IPS-NIHi7 (cell line): ENCODE measurements around the gene IL22.

Experiments used
- DNase-seq: peaks from one replicate; pipeline ENCODE4 v3.0.0; 2012; ENCODE audit warnings: mixed read lengths; ENCODE audit errors: extremely low spot score

Gene IL22

DNA sequence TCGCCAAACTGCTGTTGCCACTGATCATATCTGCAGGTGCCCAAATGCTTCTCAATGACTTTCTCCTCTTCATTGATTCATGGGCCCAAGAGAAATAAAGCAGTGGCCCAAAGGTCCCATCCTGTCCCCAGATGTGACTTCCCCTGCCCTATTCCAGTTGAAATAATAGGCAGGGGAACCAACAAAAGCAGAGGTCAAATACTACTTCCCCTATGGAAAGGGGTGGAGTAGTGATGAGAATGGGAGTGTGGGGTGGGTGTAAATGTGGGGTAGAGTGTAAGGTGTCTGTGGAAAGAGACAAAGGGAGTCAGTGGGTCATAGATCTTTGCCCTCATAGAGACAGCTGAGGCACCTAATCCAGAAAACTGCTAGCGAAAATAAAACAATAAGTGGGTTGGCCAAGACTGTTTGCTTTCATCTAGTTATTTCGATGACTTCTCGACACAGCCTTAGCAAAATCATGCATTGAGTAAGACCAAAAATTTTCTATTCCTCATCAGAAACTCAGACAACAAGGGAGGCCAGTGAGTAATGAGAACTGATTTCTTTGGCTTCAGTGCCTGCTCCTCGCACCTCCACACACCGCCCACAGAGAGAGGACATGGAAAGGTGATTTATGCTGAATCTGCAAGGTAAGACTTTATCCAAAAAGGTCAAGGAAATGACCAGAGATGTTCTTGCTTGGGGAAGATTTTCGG lies 10.9 kb upstream of the IL22 start:
- no peak for DNase-seq

DNA sequence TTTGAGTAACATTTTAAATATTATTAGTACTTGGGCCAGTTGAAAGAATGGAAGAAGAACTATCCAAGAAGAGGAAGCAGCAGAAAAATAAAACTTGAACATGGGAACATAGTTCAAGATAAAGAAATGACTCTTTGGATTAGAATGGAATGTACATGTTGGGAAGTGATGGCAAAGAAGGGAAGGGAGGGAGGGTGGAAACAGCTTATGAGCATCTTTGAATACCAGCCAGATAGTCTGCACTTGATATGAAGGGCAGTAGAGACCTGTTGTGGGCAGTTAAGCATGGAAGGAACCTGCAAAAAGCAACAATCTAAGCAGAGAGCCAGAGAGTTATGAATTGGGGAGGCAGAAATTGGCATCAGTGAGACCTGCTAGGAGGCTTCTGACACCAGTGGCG lies 10.0 kb upstream of the IL22 start:
- DNase-seq, result no peak

DNA sequence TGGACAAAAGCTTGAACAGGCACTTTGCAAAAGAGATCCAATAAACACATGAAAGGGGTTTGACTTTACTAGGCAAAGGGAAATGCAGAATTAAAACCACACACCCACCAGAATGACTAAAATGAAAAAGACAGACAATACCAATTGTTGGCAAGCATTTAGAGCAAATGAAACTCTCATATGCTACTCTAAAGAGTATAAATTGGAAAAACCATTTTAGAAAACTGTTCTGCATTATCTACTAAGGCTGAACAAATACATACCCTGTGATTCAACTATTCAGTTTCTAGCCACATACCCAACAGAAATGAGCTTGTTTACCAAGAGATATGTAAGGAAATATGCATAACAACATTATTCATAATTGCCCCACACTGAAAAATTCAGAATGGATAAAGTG lies 8.5 kb upstream of the IL22 start:
- DNase-seq, result no peak

DNA sequence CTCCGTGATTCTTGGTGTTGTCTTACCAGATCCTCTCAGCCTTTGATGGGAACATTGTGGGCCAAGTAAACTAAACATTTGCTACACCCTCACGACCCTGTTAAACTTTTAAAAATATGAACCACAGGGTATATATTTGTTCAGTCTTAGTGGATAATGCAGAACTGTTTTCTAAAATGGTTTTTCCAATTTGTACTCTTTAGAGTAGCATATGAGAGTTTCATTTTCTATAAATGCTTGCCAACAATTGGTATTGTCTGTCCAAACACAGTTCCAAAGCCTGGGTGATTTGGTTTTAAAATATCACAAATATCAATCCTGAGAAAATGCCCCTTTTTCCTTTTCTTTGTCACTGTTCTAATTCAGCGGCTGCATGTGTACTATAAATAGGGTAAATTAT lies 6.7 kb upstream of the IL22 start:
- DNase-seq, result no peak

DNA sequence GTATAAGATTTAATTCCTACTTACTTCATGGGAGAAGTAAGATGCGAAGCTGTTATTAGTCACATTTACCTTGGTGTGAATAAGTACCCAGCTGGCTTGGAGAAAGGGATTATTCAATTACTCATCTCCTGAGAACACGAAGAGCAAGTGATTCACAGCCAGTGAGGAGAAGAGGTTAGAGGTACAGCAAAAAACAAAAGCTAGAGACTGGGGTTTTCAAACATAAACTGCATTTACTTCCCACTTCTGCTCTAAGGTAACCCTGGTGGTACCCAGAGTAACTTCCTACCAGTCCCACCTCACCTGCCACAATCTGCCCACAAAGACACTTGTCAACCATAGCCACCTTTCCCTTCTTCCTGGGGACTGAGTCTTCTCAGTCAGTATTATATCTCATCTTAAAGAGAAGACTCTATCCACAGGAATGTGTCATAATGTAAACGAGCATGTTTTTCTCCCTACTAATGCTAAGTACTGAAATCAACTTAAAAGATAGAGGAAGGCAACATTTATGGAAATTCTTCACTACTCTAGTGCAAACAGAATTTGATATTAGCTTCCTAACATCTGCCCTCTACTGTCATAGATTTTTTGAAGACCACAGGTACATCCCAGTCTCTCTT lies 6.0 kb upstream of the IL22 start:
- DNase-seq, result no peak

DNA sequence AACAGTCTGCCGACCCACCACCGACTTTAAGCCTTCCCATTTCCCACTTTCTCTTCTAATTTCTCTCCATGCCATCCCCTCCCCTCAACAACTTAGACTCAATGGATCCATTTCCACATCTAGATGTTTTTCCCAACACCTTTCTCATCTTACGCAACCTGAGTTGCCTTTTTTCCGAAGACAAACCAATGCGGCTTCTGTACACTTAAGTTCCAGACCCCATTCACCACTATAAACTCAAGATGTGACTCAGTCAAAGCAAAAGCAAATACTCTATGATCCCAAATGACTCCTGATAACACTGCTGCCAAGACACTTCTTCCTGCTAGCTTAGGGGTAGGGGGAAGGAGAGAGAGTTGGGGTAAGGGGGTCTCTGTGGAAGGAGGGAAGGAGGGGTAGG lies 1.3 kb downstream of the IL22 start:
- no peak for DNase-seq

DNA sequence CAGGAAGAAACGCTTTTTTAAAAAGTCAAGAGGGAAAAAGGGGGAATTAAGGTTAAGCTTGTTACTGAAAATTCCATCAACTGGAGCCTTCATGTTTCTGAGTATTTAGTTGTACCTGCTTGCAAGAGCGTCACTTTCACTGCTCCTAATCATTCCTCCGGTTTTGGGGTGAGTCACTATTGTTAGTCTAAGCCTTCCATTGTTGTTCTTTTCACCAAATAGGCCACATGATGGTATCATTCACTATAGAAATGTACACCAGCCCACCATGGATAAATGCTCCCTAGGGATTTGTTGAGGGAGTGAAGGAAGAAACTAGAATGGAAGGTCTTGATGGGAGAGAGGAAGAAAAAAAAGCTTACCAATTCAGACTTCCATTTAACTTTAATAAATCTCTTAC lies 3.0 kb downstream of the IL22 start:
- DNase-seq, result no peak

DNA sequence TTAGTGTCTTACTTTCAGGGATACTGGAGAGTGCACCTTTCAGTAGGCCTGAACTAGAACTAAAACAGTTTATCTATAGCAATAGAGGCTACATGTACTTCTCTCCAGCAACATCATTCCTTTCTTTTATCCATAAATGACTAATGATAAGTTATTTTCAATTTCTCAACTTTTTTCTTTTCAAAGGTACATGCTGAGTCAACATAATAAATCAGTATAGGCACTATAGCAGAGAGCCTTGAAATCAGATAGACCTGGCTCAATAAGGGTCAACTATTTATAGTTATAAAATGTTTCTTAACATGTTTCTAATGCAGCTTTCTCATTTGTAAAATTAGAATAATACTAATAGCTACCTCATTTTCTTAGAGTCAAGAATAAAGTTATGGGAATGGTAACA lies 5.6 kb downstream of the IL22 start:
- no peak for DNase-seq

DNA sequence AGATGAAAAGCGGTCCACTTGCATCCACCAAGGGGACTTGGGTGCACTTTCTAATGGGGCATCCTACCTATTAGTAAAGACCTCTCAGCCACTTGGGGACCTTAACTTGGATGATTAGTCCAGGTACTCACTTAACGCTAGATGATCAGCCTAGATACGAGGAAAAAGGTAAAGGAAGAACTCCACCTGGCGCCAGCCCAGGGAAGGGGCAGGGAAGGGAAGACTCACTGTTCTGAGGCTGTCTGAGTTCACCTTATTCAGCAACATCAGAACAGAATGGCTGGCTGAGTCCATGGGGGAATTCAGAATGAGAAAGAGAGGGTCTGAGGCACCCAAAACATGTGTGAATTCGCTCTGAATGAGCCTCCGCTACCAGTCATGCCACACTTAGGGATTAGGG lies 7.1 kb downstream of the IL22 start:
- DNase-seq, result no peak

DNA sequence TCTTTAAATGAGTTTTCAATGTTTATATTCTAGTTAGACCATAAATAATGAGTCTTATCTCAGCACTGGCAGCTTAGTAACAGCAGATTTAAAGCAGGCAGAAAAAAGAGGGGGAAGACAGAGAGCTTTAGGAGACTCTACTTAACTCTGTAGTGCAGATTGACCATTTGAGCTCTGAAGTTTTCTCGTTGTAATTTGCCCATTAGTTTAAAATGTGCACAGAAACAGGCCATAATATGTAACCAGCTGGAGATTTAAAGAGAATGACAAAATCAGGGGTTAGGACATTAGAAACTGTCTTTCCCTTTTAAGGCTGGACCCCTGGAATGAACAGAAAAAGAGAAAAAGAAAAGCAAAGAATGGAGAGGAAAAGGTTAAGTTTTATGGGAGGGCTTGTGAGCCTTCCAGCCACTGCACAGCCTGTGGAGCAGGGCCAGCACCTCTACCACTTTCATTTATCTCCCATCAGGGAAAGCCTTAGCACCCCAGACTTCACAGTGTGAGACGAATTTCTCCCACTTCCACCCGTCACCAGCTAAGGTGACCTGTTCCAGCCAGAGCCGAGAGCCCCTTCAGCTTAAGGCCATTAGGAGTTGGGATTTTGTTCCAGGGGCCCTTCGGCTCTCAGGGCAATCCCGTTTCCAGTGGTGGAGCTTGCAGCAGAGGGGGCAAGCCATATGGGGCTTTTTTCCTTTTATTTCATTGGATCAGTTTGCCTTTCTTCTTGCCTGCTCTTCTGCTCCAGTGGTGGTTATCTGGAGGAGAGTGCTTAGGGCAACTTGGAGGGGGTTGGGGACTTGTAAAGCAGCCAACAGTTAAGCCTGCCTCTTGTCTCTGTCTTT lies 8.0 kb downstream of the IL22 start:
- peak; percentile 14 for DNase-seq

DNA sequence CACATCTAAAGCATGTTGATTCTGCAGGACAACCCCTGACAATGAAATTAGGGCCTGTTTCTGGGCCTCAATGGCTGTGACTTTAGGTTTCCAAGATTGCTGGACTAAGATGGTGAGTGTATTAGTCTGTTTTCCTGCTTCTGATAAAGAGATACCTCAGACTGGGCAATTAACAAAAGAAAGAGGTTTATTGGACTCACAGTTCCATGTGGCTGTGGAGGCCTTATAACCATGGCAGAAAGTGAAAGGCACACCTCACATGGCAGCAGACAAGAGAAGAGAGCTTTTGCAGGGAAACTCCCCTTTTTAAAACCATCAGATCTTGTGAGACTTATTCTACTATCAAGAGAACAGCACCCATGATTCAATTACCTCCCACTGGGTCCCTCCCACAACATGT lies 10.6 kb downstream of the IL22 start:
- no peak for DNase-seq

DNA sequence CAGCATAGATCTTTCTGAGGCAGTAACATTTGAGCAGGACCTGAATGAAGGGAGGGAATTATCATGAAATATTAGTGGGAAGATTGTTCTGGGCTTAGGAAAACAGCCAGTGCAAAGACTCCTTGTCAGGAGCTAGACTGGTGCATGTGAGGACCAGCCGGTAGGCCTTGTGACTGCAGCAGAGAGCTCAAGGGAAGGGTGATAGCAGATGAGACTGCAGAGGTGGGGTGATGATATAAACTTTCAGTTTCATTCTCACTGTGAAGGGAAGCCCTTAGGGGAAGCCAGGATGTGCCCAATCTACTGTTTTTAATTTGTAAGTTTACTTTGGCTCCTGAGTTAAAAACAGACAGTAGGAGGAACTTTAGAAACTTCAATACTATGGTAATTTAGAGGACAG lies 12.4 kb downstream of the IL22 start:
- no peak for DNase-seq

DNA sequence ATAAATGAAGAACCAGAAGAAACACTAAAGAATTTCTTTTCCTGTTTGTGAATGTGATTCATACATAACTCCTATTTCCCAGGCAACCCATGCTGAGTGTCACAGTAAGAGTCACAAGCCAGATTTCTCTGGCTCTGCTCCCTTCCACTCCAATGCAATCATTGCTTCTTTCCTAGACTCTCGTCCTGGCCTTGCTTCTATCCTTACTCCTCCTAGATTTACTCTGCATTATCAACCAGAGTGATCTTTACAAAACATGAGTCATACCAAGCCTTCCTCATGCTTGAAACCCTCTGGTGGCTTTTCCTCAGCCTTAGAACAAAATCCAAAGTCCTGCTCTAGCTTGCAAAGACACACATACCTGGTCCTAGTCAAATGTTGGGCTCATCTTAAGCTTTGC lies 13.3 kb downstream of the IL22 start:
- DNase-seq, result no peak

DNA sequence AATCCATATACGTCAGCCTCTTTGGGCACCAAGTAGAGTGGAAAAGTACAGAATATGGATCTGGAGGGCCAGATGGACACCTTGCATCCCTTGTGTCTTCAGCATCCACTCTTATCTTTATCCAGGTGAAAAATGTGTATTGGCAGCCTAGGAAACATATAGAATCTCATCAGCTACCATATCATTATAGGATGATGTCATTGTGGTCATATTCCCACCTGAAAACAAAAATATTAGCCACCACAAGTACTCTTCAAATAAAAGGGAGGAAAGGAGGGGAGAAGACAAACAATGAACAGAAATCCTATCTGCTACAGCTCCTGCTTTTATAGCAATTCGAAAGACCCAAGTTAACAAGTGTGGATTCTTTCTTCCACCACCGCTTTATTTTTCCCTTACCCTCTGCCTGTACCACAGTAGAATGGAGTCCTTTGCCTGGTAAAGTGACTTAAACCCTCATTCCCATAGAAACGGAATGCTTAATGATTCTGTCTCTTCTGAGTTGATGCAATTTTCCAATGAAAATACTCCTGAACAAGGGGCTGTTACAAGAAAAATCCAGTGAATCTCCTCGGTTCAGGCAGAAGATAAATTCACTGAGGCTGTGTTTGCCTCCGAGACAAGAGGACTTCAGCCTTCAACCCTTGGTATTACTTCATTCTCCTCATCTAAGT lies 14.0 kb downstream of the IL22 start:
- DNase-seq, result no peak

DNA sequence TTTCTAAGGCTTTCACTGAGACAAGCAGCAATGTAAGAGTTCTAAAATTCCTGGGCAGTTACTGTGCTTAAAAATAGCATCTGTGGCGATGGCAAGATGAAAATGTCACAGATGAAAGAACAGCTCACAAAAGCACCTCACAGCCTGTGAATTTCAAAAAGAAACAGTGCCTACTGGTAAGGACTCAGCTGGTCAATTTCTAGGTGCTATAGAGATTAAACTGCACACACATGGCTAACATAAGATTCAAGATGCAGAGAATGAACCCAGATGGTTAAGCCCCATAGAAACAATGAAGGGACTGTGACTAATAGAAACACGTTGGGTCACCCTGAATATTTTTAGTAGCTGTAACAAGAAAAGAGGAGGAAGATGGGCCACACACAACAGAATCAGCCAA lies 15.8 kb downstream of the IL22 start:
- no peak for DNase-seq

DNA sequence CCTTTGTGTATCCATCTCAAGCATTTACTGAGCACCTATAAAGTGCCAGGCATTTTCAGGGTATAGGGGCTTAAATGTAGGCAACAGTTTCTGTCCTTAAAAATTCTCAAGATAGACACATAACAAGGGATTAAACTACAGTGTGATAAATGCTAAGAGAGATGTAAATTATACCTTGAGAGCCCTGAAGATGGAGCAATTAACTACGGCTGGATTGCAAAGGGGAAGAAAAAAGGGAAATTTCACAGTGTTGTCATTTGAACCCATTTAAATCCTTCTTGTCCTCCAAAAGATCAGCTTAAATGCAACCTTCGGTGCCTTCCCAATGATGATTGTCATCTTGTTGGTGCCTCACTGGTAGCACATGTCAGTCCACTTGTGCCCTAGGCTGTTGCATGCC lies 16.3 kb downstream of the IL22 start:
- DNase-seq, result no peak

DNA sequence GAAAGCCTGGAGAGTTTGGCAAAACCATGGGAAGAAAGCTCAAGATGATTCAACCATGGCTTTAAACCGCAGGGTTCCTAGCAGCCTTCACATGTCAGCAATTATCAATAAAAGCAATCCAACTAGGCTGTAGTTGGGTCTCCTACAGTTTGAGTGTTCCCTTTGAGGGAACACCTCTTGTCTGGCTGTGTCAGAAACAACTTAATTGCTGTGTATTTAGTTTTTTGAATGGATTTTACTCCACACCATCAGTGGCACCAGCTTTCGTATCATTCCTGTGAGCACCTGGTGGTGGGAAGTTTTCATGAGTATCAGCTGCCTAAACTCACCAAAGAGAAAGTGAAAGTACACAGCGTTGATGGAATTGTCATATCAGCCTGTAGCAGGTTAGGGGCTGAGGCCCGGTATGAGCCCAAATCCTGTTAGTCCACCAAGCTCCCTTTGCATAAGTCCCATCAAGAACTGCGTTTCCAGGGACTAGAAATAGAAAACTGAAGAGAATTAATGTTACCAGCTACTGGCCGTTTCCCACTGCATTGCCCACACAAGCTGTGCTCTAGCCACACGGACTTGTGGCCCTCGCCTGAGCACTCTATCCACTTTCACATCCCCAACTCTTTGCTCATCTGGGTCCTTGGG lies 16.9 kb downstream of the IL22 start:
- DNase-seq, result no peak

DNA sequence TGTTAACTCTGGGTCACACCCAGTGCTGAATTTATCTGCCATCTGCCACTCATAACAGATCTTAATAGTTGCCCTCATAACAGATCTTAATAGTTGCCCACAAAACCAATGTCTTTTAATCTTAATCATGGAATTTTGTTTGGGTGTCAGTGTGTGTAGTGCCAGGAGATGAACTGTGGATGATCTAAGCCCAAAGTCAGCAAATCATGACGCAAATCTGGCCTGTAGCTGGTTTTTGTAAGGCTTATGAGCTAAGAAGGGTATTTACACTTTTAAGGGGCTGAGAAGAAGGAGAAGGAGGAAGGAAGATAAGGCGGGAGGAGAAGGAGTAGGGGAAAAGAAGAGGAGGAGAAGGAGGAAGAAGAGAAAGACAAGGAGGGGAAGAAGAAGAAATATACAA lies 17.8 kb downstream of the IL22 start:
- no peak for DNase-seq

DNA sequence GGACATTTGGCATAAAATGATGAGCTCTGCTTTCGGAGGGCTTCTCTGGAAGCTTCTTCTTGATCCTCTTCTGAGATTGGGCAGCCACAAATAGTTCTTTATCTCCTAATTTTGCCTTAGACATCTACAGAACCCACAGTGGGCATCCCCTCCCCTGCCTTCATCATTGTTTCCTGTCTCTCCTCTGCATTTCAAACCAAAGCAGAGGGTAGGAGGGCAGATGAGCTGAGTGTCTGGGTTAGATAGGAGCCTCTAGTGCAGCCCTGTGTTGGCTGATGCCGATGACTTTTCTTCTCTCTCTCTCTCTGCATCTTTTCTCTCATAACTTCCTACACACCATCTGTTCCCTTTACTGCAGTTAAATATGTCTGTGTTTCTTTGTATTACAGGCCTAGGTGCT lies 19.3 kb downstream of the IL22 start:
- no peak for DNase-seq

DNA sequence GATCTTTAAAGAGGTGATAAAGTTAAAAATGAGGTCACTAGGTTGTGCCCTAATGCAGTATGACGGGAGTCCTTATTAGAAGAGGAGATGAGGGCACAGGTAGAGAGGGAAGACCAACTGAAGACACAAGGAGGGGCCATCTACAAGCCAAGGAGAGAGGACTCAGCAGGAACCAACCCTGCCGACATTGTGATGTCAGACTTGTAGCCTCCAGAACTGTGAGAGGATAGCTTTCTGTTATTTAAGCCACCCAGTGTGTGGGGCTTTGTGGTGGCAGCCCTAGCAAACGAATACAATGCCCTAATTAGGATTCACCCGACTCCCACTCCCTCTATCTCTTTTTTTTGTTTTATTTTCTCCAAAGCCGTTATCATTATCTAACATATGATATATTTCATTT lies 19.9 kb downstream of the IL22 start:
- no peak for DNase-seq

DNA sequence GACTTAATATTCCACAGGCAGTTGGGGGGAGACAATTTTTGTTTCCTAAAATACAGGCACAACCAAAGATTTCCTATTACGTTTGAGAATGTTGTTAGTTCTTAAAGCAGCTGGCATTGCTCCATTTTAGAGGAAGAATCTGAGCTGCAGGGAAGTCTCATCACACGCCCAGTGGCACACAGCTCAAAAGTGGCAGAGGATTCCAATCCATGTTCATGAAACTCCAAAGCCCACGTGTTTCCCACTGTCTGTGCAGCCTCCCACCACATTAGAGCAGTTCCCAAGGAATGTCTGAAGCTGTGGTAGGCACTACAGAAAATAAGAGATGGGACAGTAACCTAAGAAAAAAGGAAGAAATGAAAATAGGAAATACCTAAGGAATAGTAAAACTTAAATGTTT lies 21.7 kb downstream of the IL22 start:
- DNase-seq, result no peak

DNA sequence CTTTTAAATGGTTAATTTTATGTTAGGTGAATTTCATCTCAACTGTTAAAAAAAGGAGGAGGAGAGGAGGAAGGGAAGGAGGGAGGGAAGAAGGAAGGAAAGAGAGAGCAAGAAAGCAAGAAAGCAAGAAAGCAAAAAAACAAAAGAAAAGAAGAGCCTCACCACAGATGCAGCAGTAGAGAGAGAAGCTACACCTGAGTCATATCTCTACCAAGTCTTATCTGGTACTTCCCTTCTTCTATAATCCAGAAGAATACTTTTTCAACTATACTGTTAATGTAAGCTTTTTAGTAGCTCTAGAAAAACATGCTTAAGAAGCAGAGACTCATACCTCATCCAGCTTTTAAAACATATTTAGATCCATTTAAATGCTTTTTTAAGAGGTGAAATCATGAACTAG lies 22.2 kb downstream of the IL22 start:
- no peak for DNase-seq
